HG03025 (cell line): Measurements from ENCODE around the gene GNAQ.

Experiments used
- ATAC-seq: cut with Tn5 transposase; IDR thresholded peaks from one replicate; pipeline ENCODE4 v1.9.1; 2021; ENCODE audit warnings: mild to moderate bottlenecking, moderate library complexity; ENCODE audit not compliant: unreplicated experiment, low FRiP score

GNAQ gene

GRCh38 chr9:77677957-77678535 lies 353.6 kb downstream of the GNAQ start:
- ATAC-seq, result no peak

- ATAC-seq, result no peak
Observed at GRCh38 chr9:77677397-77677796, 354.2 kb downstream of the GNAQ start.

DNA sequence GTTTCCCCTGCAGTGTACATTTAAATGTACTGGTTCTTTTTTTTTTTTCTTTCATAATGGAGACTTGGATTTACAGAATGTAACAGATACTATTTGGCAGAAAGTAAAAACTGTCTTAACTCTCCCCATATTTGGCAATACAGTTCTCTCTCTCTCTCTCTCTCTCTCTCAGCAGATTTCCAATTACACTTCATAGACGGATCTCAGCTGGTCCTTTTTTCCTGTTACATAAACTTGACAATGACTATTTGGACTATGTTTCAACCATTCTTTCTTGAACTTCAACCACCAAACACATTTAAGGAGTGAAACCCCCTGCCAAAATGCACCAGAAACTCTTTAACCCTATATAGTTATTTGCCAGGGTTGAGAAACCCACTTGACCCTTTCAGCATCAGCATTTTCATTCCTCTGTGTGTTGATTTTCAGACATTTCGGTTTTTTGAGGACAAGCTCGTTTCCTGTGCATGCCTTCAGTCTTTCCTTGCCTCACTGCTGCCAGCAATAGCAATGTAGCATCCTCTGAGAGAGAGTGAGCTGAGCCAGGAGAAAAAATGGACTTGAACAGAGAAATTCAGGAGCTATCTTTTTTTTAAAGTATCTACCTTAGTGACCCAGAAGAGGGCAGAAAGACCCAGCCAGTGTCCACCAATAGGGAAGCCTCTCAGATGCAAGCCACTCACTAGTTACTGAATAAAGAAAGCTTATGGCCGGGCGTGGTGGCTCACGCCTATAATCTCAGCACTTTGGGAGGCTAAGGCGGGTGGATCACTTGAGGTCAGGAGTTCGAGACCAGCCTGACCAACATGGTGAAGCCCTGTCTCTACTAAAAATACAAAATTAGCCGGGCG lies 357.4 kb downstream of the GNAQ start:
- no peak for ATAC-seq

DNA sequence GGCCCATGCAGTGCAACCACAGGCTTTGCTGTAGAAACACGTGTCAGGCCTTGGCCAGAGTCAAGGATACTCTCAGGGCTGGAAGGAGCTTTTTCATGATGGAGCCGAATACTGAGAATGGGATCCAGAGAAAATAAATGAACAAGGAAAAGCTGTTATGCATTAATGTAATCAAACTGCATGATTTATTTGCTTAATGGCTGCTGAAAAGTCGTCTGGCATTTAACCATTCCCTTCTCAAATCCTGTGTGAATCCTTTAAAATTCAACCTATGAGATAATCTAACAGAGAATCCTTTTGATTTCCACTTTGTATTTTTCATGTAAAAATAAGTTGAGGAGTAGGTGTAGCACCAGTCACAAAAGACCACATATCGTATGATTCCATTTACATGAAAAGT lies 359.4 kb downstream of the GNAQ start:
- no peak for ATAC-seq

GRCh38 chr9:77667151-77667550 lies 364.5 kb downstream of the GNAQ start:
- ATAC-seq, result no peak
